Endometrial microvascular endothelial cells (primary cell): Measurements from ENCODE around the gene SPPL3. TPM values are rescaled to one million over a fixed set of nuclear protein-coding genes. Genes with fewer than 3 reads are reported as not detected.

Experiments
- in situ Hi-C: cut with HindIII; loops from 2 replicates; pipeline ENCODE4 v1.10.0; 2017; ENCODE audit warnings: low sequenced_read_pairs, low pct_unique_long_range_greater_than_20kb; ENCODE audit errors: inconsistent ontology term
- total RNA-seq: library from RNA; depleted of rRNA; stranded (reverse); fragments of >200 nt; gene quantifications from one replicate; pipeline ENCODE4 v1.2.3, GENCODE V29; 2015; ENCODE audit errors: inconsistent ontology term

SPPL3 gene
- total RNA-seq, 1 donor from 2014 or later: 14.1 TPM

GRCh38 chr12:120885521-120885920 is 18.6 kb downstream of the SPPL3 start:
- in situ Hi-C loops: no loop called here

GRCh38 chr12:120884644-120885043 is 19.5 kb downstream of the SPPL3 start:
- in situ Hi-C loops: no loop called here

GRCh38 chr12:120882055-120882555 is 22.1 kb downstream of the SPPL3 start:
- in situ Hi-C loops: no loop called here

DNA sequence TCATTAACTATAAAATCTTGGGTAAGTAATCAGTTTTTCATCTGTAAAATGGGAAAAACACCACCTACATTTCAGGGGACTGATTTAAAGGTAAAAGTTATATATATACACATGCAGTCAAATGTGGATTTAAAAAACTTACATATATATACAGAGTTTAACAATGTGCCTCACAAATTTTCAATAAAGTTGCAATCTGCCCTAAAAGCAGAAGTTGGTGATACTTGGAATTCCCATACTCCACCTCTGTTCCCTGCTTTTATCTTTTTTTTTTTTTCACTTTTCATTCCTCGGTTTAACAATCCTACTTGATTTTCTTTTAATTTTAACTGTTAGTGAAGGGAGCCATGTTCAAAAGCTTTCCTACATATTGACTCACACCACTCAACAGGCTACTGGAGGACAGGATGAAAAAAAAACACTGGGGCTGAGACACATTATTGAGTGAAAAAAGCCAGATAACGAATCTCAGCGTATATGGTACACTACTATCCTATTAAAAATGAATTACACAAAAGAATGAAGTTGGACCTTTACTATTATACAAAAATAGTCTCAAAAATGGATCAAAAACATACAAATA is 24.3 kb downstream of the SPPL3 start:
- in situ Hi-C loops: no loop called here

GRCh38 chr12:120879102-120879501 is 25.1 kb downstream of the SPPL3 start:
- in situ Hi-C loops: no loop called here

DNA sequence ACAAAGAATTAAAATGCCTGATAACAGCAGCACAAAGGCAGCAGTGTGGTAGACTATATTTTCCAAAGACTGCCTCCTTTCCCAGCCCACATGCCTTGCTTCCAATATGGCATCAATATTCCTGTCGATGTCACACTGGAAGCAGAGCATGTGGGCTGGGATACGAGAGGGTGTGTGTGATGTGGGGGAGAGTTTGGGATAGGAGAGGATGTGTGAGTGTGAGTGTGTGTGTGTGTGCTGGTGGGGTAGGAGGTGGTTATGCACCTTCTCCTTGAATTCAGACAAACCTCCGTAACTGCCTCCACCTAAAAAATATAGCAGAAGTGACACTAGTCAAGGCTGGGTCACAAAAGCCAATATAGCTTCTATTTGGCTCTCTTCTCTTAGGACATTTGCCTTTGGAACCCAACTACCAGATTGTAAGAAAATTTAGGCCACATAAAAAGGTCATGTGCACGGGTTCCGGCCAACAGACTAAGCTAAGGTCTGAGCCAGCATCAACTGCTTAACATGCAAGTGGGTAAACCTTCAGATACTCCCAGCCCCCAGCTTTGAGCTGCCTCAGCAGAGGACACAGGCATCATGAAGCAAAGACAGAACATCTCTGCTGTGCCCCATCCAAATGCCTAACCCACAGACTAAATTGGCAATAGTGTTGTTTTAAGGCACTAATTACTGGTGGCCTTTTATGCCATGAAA is 29.5 kb downstream of the SPPL3 start:
- in situ Hi-C loops: no loop called here

- in situ Hi-C loops: no loop called here
These were observed 30.9 kb downstream of the SPPL3 start for GRCh38 chr12:120873226-120873625.

DNA sequence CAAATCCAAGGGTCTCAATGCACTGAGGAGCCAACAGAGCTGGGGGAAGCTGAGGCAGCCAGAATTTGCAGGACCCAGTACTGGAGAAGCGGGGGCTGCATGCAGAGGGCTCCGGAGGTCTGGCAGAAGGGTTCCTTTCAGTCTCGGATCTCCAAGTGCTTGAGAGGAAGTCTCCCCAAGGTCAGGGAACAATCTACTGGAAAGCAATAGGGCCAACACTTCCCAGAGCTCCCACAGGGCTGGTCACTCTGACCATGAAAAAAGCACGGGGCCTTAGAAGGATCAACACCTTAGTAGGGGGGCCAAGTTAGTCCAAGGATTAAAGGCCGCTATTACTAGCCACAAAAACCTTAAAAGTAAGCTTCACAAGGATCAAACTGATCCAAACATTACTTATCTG is 31.7 kb downstream of the SPPL3 start:
- in situ Hi-C loops: no loop called here

DNA sequence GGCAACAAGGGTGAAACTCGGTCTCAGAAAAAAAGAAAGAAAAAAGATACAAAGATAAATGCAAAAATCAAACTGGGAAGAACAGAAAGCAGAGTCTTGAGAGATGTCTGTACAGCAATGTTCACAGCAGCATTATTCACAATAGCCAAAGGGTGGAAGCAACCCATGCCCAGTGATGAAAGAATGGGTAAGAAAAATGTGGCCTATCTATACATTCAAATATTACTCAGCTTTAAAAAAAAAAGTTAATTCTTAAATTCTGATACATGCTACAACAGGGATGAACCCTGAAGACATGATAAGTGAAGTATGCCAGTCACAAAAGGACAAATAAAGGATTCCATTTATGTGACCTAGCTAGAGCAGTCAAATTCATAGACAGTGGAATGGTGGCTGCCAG is 33.7 kb downstream of the SPPL3 start:
- in situ Hi-C loops: no loop called here

DNA sequence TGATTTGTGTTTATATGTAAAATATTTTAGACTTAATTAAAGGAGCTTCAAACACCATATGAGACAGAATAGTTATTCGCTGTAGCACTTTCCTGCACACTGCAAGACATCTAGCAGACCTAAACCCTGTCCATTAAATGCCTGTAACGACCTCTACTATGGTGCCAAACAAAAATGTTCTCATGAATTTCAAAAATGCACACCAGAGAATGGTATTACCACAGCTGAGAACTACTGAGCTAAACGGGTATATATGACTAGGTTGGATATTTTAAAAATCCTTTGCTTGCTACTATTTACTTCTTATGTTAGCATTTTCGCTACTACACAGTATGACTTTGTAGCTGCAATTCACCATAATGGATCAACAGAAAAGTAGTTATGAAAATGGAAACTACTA is 34.8 kb downstream of the SPPL3 start:
- in situ Hi-C loops: no loop called here

GRCh38 chr12:120866108-120866507 is 38.0 kb downstream of the SPPL3 start:
- in situ Hi-C loops: no loop called here

GRCh38 chr12:120865098-120865497 is 39.1 kb downstream of the SPPL3 start:
- in situ Hi-C loops: no loop called here

GRCh38 chr12:120862664-120863063 is 41.5 kb downstream of the SPPL3 start:
- in situ Hi-C loops: no loop called here

DNA sequence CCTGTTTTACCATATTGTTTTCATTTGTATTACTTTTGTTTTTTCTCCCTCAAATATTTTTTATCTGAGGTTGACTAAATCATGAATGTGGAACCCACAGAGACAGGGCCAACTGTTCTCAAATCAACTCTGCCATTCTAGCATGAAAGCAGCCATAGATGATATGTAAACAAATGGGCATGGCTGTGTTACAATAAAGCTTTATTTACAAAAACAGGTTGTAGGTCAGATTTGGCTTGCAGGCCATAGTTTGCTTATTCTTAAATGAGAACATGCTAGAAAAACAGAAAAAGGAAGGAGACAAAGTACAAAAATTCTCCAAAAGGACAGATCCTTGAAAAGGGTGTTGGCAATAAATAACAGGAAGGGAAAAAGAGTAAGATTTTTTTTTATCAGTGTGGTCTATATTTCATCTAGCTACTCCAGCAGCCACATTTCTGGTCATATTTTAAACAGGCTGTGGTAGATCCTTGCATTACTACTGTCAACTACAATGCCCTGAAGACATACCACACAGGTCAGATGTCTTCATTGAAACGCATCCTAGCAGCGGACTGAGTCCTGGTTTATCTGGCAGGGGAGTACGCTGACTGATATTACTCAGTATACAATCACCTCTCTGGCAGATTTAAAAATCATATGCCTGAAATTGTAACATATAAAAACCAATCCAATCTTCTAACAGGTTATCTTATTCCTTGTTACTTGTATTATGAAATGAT is 42.9 kb downstream of the SPPL3 start:
- in situ Hi-C loops: no loop called here

GRCh38 chr12:120858306-120859088 is 45.7 kb downstream of the SPPL3 start:
- in situ Hi-C loops: no loop called here

DNA sequence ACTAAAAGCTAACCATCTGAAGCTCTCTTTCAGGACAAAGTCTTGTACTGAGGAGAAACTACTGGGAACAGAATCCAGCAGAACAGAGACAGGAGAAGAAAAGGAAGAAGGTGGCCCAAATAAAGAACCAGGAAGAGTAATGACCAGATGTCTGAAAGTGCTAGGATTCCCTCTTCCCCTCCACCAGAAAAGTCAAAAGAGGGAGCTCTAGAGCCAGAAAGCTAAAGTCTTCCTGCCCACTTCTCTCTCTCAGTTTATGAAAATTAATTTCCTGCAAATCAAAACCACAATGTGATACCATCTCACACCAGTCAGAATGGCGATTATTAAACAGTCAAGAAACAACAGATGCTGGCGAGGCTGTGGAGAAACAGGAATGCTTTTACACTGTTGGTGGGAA is 47.2 kb downstream of the SPPL3 start:
- in situ Hi-C loops: no loop called here

DNA sequence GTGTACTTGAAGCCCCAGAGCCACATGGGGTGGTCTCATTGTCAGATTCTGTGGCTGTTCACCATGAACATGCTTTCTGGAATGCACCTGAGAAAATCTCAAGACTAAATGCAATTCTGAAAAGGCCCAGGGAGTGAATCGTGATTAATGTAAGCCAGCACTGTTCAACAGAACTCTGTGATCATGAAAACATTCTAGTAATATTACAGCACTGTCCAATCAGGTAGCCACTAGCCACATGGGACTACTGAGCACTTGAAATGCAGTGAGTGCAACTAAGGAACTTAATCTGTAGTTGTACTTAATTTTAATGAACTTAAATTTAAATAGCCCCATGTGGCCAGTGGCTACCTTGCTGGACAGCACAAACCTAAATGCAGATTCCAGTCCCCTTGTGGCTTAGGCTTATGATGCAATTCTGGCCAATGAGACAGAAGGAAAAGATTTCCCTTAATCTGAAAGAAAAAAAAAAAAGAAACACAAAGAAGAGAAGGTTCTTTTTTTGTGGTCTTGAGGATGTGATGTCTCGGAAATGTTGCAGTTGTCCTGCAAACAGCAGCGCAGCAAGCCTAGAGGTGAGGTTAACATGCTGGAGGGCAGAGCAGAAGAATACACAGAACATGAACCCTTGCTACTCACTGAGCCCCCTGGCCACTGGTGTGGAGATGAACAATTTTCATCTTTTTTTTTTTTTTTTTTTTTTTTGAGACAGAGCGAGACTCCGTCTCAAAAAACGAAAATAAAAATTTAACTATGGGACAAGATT is 48.2 kb downstream of the SPPL3 start:
- in situ Hi-C loops: no loop called here

DNA sequence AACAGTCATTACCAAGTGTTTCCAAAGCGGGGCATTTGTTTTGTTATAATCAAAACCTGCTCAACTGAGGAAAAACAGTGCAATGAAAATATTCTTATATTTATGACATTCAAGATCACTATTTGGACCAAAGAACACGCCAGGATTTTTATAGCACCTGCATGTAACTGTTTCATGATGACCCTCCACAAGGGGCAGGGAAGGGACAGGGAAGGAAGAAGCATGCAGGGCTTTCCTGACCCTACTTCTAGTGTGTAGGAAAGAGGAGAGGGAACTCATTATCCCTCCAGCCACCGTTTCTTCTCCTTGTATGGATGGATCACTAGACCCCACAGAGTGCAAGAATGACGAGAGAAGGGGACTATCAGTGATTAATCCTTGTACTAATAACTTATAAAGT is 49.4 kb downstream of the SPPL3 start:
- in situ Hi-C loops: no loop called here

DNA sequence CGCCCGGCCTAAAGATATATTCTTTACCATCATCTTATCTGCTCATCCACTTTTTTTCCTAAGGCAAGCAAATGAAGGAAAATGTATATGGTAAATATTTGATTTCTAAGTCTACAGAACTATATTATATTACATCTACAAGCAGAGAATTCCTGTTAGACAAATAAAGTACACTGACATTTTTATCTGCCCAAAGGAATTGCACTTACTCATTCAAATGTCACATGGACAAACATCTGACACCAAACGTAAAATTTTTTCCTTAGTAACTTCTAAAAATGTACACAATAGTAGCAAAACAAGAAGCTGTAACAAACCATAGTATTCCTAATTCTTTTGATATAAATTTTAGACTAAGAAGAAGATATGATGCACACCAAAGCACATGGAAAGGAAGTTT is 51.0 kb downstream of the SPPL3 start:
- in situ Hi-C loops: no loop called here
